ENCODE results near the gene TRPC4.

- TF ChIP-seq CTCF (IDR thresholded peaks at IDR 0.05; ENCODE audit: poor library complexity, severe bottlenecking) = no peak
- no peak for TF ChIP-seq POLR2AphosphoS5 (IDR thresholded peaks at IDR 0.05)
- TF ChIP-seq SMC3 (conservative IDR thresholded peaks at IDR 0.05; ENCODE audit: poor library complexity) = no peak
- no peak for TF ChIP-seq EP300 (conservative IDR thresholded peaks at IDR 0.05; ENCODE audit: poor library complexity, severe bottlenecking)
Measured at GRCh38 chr13:37753776-37754175, 115.8 kb downstream of the TRPC4 start.
